Inferior parietal cortex (tissue), 1 donor: ENCODE measurements around the gene IL17RC.
"Not testable (repeated sequence)": the region's sequence is repeated elsewhere in the genome, so short reads cannot be mapped to it uniquely, and the experiment has no call there.

Experiments
- DNase-seq: peaks from one replicate; pipeline ENCODE4 v3.0.0-alpha.2; 2016; ENCODE audit errors: extremely low spot score

Gene IL17RC

DNA sequence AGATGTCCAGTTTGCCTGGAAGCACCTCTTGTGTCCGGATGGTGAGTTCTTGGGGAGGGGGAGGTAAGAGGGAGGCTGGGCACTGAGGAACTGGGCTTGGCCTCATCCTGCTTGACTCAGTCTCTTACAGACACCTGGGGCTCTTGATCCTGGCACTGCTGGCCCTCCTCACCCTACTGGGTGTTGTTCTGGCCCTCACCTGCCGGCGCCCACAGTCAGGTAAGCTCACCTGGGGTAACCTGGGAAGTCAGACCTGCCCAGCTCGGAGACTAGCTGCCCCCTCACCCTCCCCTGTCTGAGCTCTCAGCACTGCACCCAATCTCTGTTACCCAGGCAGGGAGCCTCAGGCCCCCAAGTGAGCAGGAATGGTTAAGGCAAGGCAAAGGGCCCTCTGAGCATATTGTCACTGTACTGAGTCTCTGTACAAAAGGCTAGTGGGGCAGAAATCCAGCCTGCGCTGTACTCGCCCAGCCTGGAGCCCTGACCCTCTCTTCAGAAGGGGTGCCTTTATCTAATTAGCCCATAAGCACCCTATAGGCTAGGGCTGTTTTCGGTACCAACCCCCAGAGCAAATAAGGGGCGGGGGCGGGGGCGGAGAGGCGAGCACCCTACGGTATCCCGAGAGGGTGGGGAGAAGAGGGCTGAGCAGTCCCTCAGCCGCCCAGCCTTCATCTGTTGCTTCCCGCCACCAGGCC is 2.2 kb upstream of the IL17RC start:
- DNase-seq, result no peak

DNA sequence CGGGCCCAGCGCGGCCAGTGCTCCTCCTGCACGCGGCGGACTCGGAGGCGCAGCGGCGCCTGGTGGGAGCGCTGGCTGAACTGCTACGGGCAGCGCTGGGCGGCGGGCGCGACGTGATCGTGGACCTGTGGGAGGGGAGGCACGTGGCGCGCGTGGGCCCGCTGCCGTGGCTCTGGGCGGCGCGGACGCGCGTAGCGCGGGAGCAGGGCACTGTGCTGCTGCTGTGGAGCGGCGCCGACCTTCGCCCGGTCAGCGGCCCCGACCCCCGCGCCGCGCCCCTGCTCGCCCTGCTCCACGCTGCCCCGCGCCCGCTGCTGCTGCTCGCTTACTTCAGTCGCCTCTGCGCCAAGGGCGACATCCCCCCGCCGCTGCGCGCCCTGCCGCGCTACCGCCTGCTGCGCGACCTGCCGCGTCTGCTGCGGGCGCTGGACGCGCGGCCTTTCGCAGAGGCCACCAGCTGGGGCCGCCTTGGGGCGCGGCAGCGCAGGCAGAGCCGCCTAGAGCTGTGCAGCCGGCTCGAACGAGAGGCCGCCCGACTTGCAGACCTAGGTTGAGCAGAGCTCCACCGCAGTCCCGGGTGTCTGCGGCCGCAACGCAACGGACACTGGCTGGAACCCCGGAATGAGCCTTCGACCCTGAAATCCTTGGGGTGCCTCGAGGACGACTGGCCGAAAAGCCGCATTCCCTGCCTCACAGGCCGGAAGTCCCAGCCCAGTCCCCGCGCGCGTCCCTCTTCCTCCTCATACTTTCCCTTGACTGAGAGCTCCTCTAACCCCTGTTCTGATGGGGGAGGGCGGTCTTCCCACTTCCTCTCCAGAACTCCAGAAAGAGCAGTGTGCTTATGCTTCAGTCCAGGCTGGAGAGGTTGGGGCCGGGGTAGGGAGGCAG is 1.4 kb upstream of the IL17RC start:
- no peak for DNase-seq

DNA sequence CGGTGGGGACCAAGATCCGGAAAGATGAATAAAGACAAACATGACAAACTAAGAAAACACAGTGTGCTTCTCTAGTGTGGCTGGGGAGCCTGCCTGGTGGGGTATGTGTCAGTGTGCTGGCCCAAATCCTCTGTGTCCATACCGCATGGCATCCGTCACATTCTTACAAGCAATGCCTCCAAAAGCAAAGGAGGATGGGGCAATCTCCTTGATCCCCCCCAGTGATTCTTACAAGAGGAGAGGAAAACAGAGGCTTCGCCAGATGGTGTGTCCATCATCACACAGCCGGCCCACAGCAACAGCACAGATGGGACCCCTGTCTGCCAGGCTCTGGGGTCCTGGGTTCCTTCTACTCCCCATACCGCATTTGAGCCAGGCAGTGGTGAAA is 558 bp upstream of the IL17RC start:
- no peak for DNase-seq

DNA sequence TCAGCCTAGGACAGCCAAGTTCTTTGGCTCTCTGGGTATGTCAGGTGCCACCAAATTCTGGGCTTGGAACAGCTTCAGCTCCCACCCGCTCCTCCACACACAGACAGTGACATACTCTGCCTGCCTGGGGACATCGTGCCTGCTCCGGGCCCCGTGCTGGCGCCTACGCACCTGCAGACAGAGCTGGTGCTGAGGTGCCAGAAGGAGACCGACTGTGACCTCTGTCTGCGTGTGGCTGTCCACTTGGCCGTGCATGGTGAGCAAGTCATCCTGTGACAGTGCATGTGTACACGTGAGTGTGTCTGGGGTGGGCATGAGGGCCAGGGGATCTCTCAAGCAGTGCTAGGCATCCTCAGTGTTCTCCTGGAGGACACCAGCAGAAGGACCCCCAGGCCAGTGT is 922 bp downstream of the IL17RC start:
- no peak for DNase-seq

DNA sequence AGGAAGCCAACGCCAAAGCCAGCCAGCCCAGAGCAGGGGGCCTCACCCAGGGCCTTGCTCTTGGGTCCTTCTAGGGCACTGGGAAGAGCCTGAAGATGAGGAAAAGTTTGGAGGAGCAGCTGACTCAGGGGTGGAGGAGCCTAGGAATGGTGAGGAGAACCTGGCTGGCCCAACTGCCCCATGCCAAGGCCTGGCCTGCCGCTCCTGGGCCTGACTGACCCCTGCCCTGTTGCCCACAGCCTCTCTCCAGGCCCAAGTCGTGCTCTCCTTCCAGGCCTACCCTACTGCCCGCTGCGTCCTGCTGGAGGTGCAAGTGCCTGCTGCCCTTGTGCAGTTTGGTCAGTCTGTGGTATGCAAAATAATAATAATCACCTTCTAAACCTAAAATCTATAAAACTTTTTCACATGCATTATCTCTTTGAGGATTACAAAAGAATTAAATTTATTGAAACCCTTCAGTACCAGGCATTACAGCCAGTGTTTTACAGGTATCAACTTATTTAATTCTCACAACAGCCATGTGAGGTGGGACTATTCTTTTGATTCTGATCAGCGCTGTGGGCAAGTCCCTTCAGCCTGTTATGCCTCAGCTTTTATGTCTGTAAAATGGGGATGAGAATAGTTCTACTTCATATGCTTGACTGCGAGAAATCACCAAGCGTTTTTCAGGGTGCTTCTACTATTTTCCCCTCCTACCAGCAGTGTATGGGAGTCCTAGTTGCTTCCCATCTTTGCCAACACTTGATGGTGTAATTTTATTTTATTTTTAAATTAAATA is 1.6 kb downstream of the IL17RC start:
- DNase-seq, result no peak

DNA sequence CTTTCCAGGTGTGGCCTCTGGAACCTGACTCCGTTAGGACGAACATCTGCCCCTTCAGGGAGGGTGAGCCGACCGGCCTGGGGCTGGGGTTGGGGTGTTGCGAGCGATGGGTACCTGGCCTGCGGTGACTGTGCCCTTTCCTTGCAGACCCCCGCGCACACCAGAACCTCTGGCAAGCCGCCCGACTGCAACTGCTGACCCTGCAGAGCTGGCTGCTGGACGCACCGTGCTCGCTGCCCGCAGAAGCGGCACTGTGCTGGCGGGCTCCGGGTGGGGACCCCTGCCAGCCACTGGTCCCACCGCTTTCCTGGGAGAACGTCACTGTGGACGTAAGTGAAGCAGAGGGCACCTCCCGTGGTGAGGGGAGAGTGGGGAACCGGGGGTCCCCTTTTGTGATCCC is 11.3 kb downstream of the IL17RC start:
- no peak for DNase-seq

DNA sequence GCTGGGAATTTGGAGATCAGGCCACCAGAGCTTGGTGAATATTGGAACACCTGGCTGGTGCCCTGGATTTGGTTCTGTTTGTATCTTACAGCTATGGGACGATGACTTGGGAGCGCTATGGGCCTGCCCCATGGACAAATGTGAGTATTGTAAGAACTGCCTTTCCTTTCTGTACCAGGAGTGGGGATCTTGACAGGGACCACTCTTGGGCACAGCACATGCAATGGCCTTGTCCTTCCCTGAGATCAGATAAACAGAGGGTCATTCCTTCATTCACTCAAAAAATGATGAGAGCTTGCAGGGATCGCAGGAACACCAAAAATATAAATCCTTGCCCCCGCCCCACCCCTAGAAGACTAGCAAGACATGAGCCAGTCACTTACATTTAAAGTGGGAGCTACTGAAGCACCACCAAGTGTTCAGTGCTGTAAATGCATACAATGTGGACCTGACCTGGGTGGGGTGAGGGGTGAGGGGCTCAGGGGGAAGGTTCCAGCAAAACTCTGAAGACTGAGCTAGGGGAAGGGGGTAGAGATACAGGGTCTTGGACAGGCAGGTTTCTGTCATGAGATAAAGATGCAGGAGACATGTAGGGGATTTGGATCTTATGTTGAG is 14.0 kb downstream of the IL17RC start:
- DNase-seq, result no peak

DNA sequence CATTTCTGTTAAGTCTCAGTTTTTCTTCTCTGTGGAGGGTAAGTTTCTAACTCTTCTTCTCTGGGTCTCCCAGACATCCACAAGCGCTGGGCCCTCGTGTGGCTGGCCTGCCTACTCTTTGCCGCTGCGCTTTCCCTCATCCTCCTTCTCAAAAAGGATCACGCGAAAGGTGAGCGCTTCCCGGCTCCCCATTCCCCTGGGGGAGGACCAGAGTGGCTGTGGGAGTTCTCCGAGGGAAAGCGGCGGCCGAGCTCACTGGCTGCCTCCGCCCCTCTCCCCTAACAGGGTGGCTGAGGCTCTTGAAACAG is 15.6 kb downstream of the IL17RC start:
- DNase-seq, result no peak

DNA sequence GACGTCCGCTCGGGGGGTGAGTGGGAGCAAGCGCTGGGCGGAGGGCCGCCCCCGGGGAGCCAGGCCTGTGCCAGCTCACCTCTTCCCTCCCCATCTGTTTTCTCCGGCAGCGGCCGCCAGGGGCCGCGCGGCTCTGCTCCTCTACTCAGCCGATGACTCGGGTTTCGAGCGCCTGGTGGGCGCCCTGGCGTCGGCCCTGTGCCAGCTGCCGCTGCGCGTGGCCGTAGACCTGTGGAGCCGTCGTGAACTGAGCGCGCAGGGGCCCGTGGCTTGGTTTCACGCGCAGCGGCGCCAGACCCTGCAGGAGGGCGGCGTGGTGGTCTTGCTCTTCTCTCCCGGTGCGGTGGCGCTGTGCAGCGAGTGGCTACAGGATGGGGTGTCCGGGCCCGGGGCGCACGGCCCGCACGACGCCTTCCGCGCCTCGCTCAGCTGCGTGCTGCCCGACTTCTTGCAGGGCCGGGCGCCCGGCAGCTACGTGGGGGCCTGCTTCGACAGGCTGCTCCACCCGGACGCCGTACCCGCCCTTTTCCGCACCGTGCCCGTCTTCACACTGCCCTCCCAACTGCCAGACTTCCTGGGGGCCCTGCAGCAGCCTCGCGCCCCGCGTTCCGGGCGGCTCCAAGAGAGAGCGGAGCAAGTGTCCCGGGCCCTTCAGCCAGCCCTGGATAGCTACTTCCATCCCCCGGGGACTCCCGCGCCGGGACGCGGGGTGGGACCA is 16.1 kb downstream of the IL17RC start:
- peak; percentile 57 for DNase-seq

DNA sequence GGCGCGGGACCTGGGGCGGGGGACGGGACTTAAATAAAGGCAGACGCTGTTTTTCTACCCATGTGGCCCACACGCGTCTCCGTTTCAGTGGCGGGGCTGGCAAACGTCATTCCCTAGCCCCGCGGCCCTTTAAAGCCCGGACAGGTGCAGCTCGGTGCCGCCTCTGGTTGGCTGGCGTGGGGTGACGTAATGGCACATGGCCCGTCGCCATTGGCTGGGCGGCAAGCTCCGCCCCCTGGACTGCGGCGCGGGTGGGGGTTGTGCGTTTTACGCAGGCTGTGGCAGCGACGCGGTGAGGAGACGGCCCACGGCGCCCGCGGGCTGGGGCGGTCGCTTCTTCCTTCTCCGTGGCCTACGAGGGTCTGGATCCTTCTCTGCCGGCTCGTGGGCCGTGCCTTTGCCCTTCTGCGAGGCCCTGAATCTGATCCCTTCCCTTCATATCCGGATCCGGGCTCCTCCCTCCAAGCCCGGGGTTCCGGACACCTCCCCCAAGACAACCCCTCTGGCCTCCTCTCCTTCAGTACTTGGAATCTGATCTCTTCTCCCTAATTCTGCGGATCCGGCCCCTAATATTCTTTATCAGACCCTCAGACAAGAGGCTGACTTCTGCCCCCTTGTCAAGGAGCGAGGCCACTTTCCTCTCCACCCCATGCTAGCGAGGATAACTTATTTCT is 16.8 kb downstream of the IL17RC start, which contains the start of gene CRELD1:
CRELD1 (plus strand) TSS at position 274 of the 674 bp plus-strand sequence. CDS start 605 bp downstream, outside the sequence.
- DNase-seq, result peak; percentile 96

DNA sequence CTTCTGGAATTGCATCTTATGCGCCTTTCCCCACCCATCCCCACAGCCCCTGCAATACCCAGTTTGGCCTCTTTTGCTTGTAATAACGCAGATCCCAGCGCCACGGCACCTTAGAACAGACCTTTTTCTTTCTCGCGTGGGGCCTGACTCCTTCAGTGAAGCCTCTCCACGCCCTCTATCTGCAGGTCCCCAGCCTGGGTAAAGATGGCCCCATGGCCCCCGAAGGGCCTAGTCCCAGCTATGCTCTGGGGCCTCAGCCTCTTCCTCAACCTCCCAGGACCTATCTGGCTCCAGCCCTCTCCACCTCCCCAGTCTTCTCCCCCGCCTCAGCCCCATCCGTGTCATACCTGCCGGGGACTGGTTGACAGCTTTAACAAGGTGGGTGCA is 17.3 kb downstream of the IL17RC start:
- no peak for DNase-seq

DNA sequence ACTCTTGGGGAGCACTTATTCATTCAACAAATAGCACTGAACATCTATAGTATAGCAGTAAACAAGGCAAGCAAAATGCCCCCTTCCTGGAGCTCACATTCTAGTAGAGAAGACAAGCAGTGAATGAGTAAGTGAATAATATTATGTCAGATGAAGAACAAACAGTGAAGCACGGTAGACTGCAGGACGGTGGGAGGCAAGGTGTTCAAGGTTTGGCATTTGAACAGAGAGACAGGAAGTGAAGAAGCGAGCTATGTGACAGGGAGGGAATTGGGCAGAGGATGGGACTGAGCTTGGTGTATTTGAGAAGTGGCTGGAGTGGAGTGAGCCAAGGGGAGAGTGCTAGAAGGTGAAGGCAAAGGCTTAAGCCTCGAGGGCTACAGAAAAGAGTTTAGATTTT is 18.1 kb downstream of the IL17RC start:
- DNase-seq, result no peak

DNA sequence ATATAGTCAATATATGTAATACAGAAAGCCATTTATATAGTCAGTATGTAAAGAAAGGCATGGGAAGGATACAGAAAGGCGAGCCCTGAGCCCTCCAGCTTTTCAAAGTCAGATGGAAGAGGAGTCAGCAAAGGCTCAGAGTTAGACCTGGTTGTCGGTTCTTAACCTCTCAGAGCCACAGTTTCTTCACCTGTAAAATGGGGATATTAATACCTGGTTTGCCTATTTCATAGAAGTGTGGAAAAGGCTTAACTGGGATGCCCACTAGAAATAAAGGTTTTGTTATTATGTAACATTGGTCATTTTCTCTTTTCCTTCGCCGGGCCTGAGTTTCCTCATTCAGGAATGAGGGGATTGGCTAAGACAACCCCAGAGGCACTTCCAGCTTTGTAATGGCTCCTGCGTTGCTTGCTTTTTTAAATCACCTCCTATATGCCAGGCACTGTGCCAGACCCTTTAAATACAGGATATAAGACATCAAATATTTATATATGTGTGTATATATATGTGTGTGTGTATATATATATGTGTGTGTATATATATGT is 19.1 kb downstream of the IL17RC start:
- no peak for DNase-seq

DNA sequence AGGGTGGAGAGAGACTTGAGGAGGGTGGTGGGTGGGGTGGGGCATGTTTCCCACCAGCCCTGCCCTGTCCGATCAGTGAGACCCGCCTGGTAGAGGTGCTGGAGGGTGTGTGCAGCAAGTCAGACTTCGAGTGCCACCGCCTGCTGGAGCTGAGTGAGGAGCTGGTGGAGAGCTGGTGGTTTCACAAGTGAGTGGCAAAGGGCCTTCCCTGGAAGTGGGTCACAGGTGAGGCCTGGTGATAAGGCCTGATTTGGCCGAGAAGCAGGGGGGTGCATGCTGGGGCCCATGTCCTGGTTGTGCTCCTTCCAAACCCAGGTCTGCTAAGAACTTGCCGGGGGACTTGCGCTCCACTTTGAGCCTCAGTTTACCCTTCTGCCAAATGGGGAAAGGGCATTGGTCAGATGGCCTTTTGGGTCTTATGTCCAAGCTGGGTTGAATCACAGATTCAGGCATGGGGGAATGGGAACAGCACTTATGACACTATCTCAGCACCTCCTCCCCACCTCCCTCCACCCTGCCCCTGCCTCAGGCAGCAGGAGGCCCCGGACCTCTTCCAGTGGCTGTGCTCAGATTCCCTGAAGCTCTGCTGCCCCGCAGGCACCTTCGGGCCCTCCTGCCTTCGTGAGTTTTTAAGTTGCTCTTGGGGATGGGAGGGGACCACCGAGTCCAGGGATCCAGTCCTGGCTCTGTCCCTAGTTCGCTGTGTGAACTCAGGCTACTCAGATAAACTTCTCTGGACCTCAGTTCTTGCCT is 20.8 kb downstream of the IL17RC start:
- DNase-seq, result no peak

DNA sequence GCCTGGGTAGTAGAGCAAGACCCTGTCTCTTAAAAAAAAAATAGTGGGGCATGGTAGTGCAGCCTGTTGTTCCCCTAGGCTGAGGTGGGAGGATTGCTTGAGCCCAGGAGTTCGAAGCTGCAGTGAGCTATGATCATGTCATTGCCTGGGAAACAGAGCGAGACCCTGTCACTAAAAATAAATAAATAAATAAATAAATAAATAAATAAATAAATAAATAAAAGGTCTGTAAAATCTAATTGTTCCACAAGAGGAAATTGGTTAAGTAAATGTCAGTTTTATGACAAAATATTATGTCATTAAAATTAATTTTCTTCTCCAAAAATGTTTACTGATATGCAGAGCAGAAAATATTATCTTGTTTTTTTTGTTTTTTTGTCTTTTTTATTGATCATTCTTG is 22.1 kb downstream of the IL17RC start:
- no peak for DNase-seq

DNA sequence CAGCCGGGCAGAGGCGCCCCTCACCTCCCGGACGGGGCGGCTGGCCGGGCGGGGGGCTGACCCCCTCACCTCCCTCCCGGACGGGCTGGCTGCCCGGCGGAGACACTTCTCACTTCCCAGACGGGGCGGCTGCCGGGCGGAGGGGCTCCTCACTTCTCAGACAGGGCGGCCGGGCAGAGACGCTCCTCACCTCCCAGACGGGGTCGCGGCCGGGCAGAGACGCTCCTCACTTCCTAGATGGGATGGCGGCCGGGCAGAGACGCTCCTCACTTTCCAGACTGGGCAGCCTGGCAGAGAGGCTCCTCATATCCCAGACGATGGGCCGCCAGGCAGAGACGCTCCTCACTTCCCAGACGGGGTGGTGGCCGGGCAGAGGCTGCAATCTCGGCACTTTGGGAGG is 23.0 kb downstream of the IL17RC start:
- not testable (repeated sequence) for DNase-seq

DNA sequence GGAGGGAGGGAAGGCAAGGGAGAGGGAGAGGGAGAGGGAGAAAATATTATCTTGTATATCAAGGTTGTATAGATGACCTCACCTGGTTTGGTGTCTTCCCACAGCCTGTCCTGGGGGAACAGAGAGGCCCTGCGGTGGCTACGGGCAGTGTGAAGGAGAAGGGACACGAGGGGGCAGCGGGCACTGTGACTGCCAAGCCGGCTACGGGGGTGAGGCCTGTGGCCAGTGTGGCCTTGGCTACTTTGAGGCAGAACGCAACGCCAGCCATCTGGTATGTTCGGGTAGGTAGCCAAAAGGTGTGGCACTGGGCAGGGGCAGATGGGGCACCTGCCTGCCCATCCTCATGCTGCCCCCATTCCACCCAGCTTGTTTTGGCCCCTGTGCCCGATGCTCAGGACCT is 23.8 kb downstream of the IL17RC start:
- no peak for DNase-seq

DNA sequence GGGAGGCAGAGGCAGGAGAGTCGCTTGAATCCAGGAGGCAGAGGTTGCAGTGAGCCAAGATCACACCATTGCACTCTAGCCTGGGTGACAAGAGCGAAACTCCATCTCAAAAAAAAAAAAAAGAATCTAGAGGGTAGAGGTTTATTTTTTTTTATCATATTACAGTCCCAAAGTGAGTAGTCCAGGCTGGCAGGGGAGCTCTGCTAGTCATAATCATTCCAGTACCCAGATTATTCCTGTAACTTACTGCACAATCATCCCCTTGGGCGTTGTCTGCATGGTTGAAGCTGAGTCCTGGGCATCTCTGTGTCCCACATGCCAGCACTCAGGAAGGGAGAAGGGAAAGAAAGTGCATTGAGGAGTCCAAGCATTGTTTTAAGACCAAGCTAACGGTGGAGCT is 25.3 kb downstream of the IL17RC start:
- DNase-seq, result no peak

DNA sequence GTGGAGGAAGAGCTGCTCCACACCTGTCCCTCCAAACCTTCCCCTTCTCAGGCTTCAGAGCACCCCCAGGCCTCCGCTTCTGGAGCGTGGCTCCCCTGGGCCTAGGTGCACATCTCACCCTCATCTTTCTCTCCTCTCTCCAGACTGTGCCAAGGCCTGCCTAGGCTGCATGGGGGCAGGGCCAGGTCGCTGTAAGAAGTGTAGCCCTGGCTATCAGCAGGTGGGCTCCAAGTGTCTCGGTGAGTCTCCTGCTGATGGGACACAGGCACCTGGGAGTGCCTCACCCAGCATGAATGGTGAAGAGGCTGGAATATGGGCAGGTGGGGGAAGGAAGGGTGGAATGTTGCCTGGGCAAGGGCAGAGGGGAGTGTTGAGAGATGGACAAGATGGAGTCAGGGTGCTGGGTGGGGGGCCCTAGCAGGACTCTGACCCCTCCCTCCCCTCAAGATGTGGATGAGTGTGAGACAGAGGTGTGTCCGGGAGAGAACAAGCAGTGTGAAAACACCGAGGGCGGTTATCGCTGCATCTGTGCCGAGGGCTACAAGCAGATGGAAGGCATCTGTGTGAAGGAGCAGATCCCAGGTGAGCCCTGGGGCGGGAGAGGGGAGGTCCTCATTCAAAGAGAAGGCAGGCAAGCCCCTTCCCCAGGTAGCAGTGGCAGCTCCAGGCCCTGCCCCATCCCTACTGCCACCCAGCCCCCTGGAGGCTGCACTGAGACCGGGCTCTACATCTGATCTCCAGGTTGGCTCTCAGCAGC is 26.2 kb downstream of the IL17RC start:
- DNase-seq, result no peak
